Tibial nerve (tissue), 4 donors: Measurements from ENCODE around the gene UBE2J2. TPM values are rescaled to one million over a fixed set of nuclear protein-coding genes. Genes with fewer than 3 reads are reported as not detected.
"Not testable (repeated sequence)": the region's sequence is repeated elsewhere in the genome, so short reads cannot be mapped to it uniquely, and the experiment has no call there.

Source experiments
- DNase-seq, 2 donors: peaks; one replicate each; pipeline ENCODE4 v3.0.0-alpha.2; 2019; ENCODE audit warnings: low spot score in 2 of 2
- H3K27ac ChIP-seq, 4 donors: fragments of 200-600 bp; sonication (generic) in 3 of 4; one replicate each; pipeline ENCODE4 v1.5.1; 2017 to 2019; ENCODE audit warnings: mild to moderate bottlenecking in 1 of 4
- H3K27me3 ChIP-seq, 2 donors: fragments of 200-600 bp; sonication (generic) in 1 of 2; one replicate each; pipeline versions ENCODE4 v1.5.1 to v1.6.0; 2017 to 2019
- H3K36me3 ChIP-seq, 3 donors: fragments of 200-600 bp; sonication (generic); one replicate each; pipeline ENCODE4 v1.5.1; 2018 to 2019
- H3K4me1 ChIP-seq, 4 donors: fragments of 200-600 bp; sonication (generic) in 3 of 4; one replicate each; pipeline ENCODE4 v1.5.1; 2017 to 2019
- H3K4me3 ChIP-seq, 4 donors: fragments of 200-600 bp; sonication (generic) in 3 of 4; one replicate each; pipeline ENCODE4 v1.5.1; 2017 to 2019; ENCODE audit warnings: mild to moderate bottlenecking in 1 of 4, moderate library complexity in 1 of 4
- H3K9me3 ChIP-seq, 4 donors: fragments of 200-600 bp; sonication (generic) in 3 of 4; one replicate each; pipeline ENCODE4 v1.5.1; 2017 to 2019
- EP300 ChIP-seq, 2 donors: sonication (generic); formaldehyde crosslinking; IDR thresholded peaks; one replicate each; pipeline ENCODE4 v1.6.1; 2017; ENCODE audit warnings: antibody characterized with exemption in 2 of 2, mild to moderate bottlenecking in 1 of 2
- POLR2A ChIP-seq, 2 donors: fragments of 450-650 bp; IDR thresholded peaks; one replicate each; pipeline ENCODE4 v1.6.1; 2017; ENCODE audit warnings: antibody characterized with exemption in 2 of 2, mild to moderate bottlenecking in 2 of 2, moderate library complexity in 2 of 2
- WGBS, 2 donors: methylation state at CpG; one replicate each; pipeline ENCODE4 v1.1.5; 2018; 5-methylcytosine and 5-hydroxymethylcytosine counted together
- total RNA-seq, 4 donors: library from RNA; depleted of rRNA; stranded (reverse); fragments of >200 nt; gene quantifications; one replicate each; pipeline ENCODE4 v1.1.0, GENCODE V29; 2016
- TF ChIP-seq, protein P1 (sequence below), 5 experiments: fragments of 200-600 bp in 3 of 5; fragments of 450-650 bp in 2 of 5; sonication (generic) in 3 of 5; IDR thresholded peaks; one replicate each; pipeline ENCODE4 v1.5.1; 2016 to 2019; ENCODE audit warnings: antibody characterized with exemption in 5 of 5, mild to moderate bottlenecking in 3 of 5, moderate library complexity in 2 of 5

The UBE2J2 gene
- total RNA-seq, 4 donors from 2014 or later = 42.2 to 61.0 (median 53.5) TPM

DNA sequence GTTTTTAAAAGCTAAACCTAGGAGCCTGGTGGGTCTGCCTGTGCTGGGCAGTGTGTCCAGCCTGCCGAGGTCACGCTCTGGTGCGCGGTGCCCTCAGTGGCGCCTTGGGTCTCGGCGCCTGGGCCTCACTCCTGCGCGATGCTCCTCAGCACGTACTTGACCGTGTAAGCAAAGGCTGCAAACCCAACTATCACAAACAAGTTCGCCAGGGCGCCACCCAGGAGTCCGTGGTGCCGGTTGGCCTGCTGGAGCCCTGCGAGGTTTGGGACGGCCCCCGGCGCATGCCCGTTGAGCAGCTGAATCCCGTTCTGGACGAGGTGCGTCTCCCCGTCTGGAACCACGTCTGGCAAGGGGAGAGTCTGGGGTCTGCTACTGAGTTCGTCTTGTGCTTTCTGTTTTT is 18.6 kb downstream of the UBE2J2 start:
- WGBS, 2 donors = 91 to 96% methylated on average over 26 of the region's 26 CpGs
- TF ChIP-seq, protein P1, sequence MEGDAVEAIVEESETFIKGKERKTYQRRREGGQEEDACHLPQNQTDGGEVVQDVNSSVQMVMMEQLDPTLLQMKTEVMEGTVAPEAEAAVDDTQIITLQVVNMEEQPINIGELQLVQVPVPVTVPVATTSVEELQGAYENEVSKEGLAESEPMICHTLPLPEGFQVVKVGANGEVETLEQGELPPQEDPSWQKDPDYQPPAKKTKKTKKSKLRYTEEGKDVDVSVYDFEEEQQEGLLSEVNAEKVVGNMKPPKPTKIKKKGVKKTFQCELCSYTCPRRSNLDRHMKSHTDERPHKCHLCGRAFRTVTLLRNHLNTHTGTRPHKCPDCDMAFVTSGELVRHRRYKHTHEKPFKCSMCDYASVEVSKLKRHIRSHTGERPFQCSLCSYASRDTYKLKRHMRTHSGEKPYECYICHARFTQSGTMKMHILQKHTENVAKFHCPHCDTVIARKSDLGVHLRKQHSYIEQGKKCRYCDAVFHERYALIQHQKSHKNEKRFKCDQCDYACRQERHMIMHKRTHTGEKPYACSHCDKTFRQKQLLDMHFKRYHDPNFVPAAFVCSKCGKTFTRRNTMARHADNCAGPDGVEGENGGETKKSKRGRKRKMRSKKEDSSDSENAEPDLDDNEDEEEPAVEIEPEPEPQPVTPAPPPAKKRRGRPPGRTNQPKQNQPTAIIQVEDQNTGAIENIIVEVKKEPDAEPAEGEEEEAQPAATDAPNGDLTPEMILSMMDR (IDR thresholded peaks at IDR 0.05) = no peak
- TF ChIP-seq POLR2A (IDR thresholded peaks at IDR 0.05) (no peak), EP300 (IDR thresholded peaks at IDR 0.05) (no peak)
- H3K9me3 ChIP-seq = no peaks in the 10 kb centered on the region
- H3K36me3 ChIP-seq = peaks cover 0 to 87% (median 5%) of the 10 kb centered on the region in 3 donors
- no peaks in the 10 kb centered on the region for H3K27me3 ChIP-seq
- peaks cover 0 to 7% (median 0%) of the 10 kb centered on the region in 4 donors for H3K4me1 ChIP-seq
- DNase-seq = no peak
- H3K27ac ChIP-seq = no peak overlapping the region
- H3K4me3 ChIP-seq = no peak overlapping the region

DNA sequence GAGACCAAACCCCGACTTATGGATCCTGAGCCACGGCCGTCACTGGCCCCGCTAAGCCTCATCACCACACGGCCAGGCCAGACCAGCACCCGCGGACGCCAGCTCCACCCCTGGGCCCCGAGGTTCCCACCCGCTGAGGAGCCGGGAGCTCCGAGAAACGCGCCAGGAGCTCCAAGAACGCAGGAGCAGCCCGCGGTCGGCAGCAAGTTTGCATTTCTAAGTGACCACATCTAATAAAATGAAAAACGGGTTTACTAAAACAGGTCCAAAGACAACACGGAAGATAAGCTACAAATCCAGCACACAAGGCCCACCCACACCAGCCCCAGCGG is 19.0 kb downstream of the UBE2J2 start:
- Histone ChIP-seq H3K36me3 (peaks cover 0 to 83% (median 5%) of the 10 kb centered on the region in 3 donors), H3K27me3 (no peaks in the 10 kb centered on the region), H3K27ac (no peak overlapping the region), H3K4me3 (no peak overlapping the region), H3K4me1 (peaks cover 0 to 7% (median 0%) of the 10 kb centered on the region in 4 donors), H3K9me3 (no peaks in the 10 kb centered on the region)
- TF ChIP-seq EP300 (IDR thresholded peaks at IDR 0.05) (no peak), POLR2A (IDR thresholded peaks at IDR 0.05) (no peak)
- TF ChIP-seq, protein P1 (IDR thresholded peaks at IDR 0.05) = no peak
- no peak for DNase-seq
- 81% methylated on average over 21 of the region's 21 CpGs for WGBS, 2 donors

DNA sequence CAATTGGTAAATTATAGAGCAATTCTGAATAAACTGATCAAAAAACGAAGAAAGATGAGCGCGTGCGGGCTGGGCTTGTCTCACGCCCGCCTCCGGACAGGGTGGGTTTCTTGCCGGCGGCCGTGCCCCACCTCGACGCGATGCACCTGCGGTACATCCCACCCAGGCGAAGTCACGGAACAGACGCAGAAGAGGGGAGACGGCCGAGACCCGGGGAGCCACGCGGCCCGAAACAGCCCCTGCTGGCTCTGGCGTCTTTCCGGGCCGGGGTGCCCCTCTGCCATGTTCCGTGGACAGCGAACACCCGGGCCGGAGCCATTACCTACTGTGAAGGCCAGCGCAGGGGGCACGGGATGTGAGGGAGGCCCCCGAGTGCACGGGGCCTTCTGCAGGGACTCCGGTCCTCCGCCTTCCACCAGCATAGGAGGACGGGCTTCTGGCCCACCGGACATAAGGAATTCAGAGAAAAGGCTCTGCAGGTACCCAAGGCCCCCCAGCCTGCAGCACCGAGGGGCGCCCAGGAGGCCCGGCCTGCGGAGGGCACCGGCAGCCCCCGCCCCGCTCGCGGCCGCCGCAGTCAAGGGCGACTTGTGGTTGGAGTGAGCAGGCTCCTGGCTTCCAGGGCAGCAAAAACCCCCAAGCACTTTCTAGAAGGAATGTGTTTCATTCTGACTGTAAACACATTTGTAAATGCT is 19.5 kb downstream of the UBE2J2 start:
- peaks cover 0 to 78% (median 5%) of the 10 kb centered on the region in 3 donors for H3K36me3 ChIP-seq
- H3K27ac ChIP-seq = no peak overlapping the region
- no peak for DNase-seq
- H3K27me3 ChIP-seq = no peaks in the 10 kb centered on the region
- no peaks in the 10 kb centered on the region for H3K9me3 ChIP-seq
- peaks cover 0 to 7% (median 0%) of the 10 kb centered on the region in 4 donors for H3K4me1 ChIP-seq
- 92 to 94% methylated on average over 42 to 50 of the region's 50 CpGs for WGBS, 2 donors
- H3K4me3 ChIP-seq = no peak overlapping the region
- TF ChIP-seq POLR2A (IDR thresholded peaks at IDR 0.05) = no peak
- TF ChIP-seq, protein P1 (IDR thresholded peaks at IDR 0.05) = no peak
- TF ChIP-seq EP300 (IDR thresholded peaks at IDR 0.05) = no peak

DNA sequence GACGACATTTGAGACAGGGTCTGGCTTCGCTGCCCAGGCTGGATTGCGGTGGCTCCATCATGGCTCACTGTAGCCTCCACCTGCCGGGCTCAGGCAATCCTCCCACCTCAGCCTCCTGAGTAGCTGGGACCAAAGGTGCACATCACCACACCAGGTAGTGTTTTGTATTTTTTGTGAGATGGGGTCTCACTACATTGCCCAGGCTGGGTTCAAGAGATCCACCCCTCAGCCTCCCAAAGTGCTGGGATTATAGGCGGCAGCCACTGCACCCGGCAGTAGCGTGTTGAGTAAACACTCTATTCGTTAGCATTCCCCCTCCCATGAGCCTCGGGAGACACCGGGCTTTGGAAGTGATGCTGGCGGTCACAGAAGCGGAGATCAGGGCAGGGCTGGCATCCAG is 20.3 kb downstream of the UBE2J2 start:
- Histone ChIP-seq H3K27ac (no peak overlapping the region), H3K9me3 (no peaks in the 10 kb centered on the region), H3K4me1 (no peaks in the 10 kb centered on the region), H3K4me3 (no peak overlapping the region), H3K27me3 (no peaks in the 10 kb centered on the region), H3K36me3 (peaks cover 0 to 70% (median 5%) of the 10 kb centered on the region in 3 donors)
- no peak for DNase-seq
- TF ChIP-seq POLR2A (IDR thresholded peaks at IDR 0.05) (no peak), EP300 (IDR thresholded peaks at IDR 0.05) (no peak)
- TF ChIP-seq, protein P1 (IDR thresholded peaks at IDR 0.05) = no peak
- WGBS, 2 donors = 81 to 84% methylated on average over 12 of the region's 12 CpGs

DNA sequence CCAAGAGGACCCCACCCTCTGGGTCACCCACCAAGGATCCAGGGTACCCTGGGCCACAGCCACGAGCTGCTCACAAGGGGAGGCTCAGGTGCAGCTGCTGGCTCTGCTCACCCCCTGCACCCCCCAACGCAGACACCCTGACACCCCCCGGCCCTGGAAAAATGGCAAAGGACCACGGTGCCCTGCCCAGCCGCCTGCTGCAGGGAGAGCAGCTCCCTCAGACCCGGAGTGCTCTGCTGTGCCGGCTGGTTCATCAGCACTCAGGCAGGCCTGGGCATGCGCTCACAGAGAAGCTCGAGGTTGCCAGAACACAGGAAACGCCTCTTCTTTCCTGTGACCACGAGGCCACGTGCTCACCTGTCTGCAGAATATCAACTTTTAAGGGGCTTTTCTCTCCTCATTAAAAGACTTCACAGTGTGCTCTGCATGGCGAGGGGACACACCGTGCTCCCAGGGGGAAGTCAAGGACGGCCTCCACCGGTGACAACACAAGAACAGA is 22.8 kb downstream of the UBE2J2 start:
- WGBS, 2 donors = 83 to 85% methylated on average over 11 to 16 of the region's 16 CpGs
- TF ChIP-seq, protein P1 (IDR thresholded peaks at IDR 0.05) = no peak
- TF ChIP-seq EP300 (IDR thresholded peaks at IDR 0.05) (no peak), POLR2A (IDR thresholded peaks at IDR 0.05) (no peak)
- Histone ChIP-seq H3K4me3 (no peak overlapping the region), H3K36me3 (peaks cover 0 to 50% (median 5%) of the 10 kb centered on the region in 3 donors), H3K9me3 (no peaks in the 10 kb centered on the region), H3K27me3 (peaks cover 0 to 18% of the 10 kb centered on the region in 2 donors), H3K4me1 (peaks cover 0 to 13% (median 5%) of the 10 kb centered on the region in 4 donors), H3K27ac (no peak overlapping the region)
- DNase-seq = no peak

DNA sequence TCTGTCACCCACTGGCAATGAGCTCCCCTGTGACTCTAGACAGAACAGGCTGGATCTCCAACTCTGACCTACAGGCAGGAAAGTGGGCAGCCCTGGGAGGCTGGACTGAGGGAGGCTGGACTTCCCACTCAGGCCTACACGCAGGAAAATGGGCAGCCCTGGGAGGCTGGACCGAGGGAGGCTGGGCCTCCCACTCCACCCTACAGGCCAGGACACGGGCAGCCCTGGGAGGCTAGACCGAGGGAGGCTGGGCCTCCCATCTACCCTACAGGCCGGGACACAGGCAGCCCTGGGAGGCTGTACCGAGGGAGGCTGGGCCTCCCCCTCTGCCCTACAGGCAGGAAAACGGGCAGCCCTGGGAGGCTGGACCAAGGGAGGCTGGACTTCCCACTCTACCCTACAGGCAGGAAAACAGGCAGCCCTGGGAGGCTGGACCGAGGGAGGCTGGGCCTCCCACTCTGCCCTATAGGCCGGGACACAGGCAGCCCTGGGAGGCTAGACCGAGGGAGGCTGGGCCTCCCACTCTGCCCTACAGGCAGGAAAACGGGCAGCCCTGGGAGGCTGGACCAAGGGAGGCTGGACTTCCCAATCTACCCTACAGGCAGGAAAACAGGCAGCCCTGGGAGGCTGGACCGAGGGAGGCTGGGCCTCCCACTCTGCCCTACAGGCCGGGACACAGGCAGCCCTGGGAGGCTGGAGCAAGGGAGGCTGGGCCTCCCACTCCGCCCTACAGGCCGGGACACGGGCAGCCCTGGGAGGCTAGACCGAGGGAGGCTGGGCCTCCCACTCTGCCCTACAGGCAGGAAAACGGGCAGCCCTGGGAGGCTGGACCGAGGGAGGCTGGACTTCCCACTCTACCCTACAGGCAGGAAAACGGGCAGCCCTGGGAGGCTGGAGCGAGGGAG is 25.4 kb downstream of the UBE2J2 start:
- H3K4me1 ChIP-seq = peaks cover 0 to 24% (median 7%) of the 10 kb centered on the region in 4 donors
- DNase-seq, H3K4me3 ChIP-seq, H3K9me3 ChIP-seq, H3K27ac ChIP-seq: not testable (repeated sequence)
- H3K36me3 ChIP-seq = peaks cover 0 to 26% (median 0%) of the 10 kb centered on the region in 3 donors
- peaks cover 0 to 38% of the 10 kb centered on the region in 2 donors for H3K27me3 ChIP-seq
- 87 to 100% methylated on average over 3 to 15 of the region's 21 CpGs for WGBS, 2 donors
